HG02623 (cell line): ENCODE results near the gene TM4SF1.
"Not testable (repeated sequence)": the region's sequence is repeated elsewhere in the genome, so short reads cannot be mapped to it uniquely, and the experiment has no call there.

Experiments used
- ATAC-seq: cut with Tn5 transposase; IDR thresholded peaks from one replicate; pipeline ENCODE4 v1.9.1; 2021; ENCODE audit warnings: moderate library complexity; ENCODE audit not compliant: unreplicated experiment

TM4SF1 gene

DNA sequence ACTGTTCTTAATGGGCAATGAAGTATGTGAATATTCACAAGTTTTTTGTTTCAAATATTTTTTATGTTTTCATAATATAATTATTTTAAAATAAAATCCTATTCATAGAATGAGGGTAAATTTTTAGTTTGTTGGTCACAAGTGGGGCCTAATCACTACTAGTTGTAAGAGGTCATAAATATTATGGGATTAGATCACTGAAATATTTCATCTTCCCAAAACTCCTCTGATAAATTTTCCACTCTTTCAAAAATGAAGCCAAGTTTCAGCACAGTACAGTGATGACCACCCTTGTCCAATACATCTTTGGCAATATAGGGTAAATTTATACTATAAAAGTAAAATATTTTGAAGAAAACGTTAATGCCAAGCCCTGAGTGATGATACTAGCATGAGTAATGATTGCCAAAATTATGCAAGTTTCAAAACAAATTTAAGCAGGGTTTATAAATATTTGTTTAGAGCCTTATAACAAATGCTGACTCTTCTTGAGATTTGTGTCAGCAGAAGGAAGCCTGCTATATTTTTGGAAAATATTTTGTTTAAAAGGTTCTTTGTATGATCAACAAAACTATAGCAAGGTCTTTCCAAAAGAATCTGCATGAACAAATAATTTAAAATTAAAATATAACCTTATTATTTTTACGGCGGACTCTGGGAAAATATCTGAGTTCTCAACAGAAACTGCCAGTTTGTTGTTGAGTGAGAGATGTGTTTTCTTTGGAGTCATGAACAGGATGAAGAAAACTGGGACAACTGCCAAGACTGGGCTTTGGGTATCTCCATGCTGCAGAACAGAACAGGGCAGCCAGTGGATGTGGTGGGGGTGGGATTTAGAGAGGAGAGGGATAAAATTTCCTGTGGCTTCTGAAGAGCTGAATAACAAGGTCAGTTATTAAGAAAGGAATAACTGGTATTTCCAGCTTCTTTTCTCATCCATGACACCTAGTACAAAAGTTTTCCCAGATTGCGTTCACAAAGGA is 17.9 kb upstream of the TM4SF1 start:
- no peak for ATAC-seq

DNA sequence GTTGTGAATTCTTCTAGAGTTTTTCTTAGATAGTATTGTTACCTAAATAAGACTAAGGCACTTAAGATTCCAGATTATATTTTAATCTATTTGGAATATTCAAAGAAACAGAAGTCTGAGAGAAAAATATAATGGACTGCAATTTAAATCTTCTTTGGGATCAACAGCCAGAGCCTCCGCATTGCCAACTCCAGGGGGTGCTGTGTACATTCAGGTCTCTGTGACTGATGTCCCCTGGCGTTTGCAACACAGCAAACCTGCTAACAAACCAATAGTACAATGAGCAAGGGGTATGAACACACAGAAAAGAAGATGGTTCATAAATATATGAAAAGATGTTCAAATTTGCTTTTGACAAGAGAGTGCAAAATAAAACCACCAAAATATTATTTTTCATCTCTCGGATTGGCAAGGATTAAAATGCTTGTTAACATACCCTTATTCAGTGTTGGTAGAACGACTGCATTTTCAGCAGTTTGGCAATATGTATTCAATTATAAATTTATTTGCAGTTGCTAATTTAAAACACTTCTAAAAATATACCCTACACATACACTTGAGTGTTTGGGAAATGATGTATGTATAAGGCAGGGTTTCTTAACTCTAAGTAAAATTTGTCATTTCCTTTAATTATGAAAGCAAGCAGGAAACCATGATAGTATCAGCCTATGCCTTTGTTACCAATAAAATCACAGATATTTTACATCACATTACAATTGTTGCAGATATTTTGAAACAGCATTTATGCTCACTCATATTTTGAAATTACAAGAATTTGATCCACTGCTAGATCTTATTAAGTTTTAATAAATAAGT is 16.1 kb upstream of the TM4SF1 start:
- ATAC-seq: peak; percentile 72

DNA sequence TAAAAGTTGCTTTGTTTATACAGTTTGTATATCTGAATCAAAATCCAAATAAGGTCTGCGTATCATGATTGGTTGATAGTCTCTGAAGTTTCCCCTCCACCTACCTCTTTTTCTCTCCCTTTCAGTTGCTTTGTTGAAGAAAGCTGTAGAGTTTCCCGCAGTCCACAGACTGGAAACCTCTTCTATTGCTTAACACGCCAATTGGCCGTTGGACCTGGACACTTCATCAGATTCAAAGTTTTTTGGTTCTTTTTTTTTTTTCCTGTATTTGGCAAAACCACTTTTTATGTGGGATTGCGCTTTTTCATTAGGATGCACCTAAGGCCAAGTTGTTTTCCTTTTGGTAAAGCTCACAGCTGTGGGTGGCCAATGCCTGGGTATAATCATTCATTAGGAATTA is 14.5 kb upstream of the TM4SF1 start:
- no peak for ATAC-seq

DNA sequence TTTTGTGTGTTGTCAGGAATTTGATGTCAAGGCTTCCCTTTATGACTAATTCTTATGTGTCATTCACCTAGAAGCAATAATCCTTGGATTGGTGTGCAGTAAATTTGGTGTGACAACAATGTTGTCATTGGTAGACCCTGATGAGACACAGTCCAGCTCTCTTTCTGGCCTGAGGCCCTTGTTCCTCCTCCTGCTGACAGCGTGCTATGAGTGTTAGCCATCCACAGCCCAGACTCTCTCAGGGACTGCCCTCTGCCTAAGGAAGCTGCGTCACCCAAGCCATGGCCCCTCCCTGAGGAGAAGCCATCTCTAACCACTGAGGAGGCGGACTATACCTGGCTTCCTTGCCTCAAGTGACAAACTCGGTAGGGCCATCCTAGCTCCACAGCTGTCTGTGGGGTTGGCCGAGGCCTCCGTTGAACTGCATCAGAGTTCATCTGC is 13.3 kb upstream of the TM4SF1 start:
- ATAC-seq: no peak

DNA sequence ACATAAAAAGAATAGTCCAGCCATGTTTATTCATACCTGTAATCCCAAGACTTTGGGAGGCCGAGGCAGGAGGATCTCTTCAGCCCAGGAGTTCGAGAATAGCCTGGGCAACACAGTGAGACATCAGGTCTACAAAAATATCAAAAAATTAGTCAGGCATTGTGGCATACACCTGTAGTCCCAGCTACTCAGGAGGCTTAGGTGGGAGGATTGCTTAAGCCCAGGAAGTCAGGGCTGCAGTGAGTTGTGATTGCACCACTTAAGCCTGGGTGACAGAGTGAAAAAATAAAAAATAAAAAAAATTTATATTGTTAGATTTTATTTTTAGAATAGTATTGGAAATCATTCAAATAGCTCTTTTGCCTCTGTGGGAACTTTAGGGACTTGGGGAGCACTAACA is 12.8 kb upstream of the TM4SF1 start:
- ATAC-seq: no peak

DNA sequence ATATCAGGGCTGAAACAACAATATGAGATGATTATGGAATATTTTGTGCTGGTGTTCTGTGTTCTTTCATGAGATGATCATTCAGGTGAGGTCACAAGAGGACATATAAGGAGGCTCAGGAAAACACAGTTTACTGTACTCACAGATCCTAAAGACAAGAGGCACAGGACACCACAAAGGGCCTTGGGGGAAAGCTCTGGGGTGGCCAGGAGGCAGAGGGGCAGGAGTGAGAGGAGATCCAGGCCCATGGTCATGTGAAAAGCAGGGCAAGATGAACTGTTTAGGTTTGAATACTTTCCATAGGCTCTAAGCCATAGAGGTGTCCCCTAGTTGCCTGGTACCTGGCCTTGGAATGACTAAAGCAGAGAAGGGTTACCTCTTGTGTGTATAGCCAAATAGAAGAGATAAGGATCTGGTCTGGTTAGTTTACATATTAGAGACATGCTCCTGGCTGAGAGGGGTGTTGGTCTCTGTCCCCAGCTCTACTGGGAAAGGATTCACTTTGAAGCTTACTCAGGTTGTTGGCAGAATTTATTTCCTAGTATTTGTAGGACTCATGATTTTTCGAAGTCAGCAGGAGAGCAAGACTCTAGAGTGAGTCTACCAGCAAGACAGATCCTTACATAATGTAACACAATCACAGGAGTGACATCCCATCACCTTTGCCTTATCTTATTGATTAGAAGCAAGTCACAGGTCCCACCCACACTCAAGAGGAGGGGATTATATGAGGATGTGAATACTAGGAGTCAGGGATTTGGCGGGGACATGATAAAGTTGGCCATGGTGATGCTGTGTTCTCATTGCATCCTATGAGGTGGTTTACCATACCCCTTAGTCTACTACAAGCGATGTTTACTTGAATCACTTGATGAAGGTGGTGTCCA is 11.3 kb upstream of the TM4SF1 start:
- ATAC-seq: no peak

DNA sequence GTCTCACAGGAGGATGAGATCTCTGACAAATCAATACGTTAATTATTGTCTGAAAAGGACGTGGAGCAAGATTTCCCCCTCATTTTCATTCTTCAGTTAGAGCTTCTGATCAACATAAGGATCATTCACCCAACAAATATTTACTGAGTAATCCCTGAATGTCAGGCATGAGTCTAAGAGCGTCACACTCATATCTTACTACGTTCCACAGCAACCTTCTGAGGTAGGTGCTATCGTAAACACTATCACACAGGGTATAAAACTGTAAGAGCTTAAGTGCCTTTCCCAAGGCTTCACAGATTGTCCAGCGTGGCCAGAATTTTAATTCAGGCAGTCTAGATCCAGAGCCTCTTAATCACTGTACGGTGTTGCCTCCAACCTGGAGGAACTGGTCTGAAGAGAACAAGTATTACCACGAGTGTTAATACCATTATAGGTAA is 10.6 kb upstream of the TM4SF1 start:
- ATAC-seq: no peak

DNA sequence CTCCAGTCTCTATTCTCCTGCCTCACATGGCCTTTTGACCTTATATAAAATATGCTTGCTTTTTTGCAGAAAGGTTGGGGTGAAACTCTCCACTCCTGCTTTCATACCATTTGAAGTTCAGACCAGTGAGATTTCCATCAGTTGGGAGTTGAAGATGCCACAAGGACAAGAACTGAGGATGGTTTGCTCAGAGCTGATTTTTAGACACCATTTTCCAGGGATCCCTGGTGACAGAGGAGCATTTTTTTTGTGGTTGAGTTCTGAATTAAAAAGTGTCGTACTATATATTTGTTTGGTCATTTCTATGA is 8.8 kb upstream of the TM4SF1 start:
- no peak for ATAC-seq

DNA sequence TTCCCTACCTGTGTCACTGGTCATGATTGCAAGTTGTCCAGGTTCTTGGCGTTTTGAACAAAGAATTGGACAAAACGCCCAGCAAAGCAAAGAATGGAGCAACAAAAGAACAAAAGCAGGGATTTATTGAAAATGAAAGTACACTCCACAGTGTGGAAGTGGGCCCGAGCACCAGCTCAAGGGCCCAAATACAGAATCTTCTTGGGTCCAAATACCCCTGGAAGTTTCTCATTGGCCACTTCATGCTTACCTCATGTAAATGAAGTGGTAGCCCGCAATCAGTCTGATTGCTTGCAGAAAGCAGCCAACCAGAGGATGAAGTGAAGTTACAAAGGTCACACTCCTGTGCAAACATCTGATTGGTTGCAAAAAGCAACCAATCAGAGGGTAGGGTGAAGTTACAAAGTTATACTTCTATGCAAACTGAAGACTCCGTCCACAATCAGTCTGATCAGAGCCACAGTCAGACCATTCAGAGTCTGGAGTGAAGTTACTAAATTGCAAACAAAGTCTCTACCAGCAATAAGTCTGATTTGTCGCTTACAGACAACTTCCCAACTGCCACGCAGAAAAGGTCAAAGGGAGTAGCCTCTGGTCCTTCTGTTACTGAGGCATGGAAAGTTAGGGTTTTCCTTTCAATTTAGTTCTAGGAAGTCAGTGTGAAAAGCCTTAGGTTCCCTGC is 8.3 kb upstream of the TM4SF1 start:
- ATAC-seq: no peak

DNA sequence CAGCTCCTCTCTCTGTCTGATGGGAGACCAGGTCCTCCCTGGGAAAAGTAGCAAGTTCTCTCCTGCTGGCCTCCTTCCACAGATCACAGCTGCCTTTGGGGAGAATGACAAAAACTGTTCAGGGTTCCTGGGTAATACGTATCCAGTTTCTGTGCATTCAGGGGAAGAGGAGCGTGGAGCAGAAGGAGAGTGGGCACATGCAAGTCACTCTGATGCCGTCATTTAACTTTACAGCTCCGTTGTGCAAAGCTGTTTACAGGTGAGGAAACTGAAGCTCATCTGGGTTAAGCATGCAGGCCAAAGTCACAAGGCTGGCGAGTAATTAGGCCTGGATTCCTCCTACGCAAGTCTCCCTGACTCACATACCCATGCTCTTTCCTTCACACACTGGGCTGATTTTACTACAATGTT is 7.5 kb upstream of the TM4SF1 start:
- no peak for ATAC-seq

DNA sequence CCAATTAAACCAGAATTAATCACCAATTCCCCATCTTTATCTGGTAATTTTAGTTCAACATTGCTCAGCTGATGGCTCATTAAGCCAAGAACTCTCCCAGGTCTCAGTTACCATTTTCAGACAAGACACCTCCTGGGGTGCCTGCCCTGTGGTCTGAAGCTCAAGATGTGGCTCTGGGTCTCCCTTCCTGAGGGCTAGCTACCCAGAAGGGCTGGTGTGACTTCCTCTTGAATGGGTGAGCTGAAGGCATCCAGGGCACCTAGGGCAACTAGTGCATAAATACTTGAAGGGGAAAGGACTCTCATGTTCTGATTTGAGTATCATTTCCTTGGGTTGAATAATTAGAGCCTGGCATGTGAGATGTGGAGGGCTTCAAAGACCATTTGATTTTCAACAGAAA is 6.7 kb upstream of the TM4SF1 start:
- ATAC-seq: no peak

DNA sequence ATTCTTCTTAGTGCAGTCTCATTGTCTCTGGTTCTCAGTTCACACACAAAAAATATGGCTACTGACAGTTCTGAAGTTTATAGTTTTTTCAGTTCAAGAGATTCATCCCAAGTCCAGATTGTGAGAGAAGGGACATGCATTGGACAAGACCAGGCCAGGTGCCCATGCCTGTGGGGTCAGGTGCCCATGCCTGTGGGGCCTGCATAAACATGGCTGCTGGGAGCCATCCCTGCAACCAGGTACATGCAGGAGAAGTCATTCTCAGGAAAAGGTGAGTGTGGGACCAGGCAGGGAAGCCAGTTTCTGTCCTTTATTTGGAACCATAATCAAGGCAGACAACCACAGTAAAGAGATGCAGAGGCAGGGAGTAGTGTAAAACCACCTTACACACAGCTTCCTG is 6.3 kb upstream of the TM4SF1 start:
- ATAC-seq: no peak

DNA sequence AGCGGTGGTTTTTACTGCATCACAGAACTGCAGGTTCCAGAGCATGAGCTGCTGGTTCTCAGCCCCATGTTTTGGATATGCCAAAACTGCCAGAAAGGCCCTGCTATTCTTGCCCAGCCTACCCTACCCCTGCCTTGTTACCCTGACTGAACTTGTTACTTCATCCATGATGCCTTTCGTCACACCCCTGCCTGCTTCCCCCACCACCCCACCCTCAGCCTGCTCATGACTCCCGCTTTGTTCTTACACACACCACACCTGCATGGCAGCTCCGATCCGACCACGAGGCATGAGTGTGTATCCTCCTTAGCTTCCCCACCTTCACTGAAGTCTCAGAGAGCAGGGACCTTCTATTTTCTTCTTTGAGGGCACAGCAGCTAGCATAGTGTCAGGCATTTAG is 5.1 kb upstream of the TM4SF1 start:
- ATAC-seq: no peak

DNA sequence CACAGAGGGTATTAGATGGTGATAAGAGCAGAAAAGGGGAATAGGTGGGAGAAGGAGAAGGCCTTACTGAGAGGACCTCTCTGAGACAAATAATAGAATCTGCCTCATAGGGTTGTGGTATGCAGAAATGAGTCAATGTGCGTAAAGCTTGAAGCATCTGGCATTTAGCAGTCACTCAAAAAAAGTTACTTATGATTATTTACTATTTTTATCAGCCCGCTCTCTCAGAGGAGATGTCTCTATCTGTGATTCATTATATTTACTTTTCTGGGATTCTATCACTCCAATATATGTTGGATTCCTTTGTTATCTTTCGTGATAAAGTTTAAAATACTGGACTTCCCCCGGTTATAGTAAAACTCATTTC is 4.6 kb upstream of the TM4SF1 start:
- peak; percentile 47 for ATAC-seq

DNA sequence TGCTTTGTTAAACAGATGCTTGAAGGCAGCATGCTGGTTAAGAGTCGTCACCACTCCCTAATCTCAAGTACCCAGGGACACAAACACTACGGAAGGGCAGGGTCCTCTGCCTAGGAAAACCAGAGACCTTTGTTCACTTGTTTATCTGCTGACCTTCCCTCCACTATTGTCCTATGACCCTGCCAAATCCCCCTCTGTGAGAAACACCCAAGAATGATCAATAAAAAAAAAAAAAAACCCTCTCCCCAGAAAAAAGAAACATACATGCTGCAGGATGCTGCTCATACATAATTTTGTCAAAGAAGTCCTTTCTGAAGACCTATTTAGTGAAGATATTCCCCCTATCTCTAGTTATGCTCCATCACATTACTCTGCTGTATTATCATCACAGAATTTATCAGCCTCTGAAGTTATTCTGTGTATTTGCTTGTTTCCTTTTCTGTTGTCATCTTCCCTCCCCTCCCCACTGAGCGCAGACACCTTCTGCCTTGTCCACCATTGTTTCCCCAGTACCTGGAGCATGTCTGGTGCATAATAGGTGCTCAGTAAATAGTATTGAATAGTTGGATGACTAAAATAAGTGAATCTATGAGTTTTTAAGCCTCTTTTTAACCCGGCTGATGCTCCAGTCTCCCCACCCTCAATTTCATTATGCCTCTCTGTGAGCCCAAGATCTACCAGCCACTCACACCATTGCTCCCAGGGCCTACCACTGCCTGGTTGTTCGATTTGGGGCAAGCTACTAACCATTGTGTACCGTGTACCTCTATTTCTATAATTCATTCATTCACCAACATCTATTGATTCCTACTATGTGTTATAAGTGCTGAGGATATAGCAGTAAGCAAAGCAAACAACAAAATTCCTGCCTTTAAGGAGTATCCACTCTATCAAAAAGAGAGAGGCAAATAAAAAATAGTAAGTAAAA is 4.0 kb upstream of the TM4SF1 start:
- ATAC-seq: no peak

DNA sequence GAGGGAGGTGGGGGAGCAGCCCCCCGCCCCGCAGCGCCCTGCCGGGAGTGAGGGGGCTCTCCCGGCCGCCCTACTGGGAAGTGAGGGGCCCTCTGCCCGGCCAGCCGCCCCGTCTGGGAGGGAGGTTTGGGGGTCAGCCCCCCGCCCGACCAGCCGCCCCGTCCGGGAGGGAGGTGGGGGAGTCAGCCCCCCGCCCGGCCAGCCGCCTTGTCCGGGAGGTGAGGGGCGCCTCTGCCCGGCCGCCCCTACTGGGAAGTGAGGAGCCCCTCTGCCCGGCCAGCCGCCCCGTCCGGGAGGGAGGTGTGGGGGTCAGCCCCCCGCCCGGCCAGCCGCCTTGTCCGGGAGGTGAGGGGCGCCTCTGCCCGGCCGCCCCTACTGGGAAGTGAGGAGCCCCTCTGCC is 2.8 kb upstream of the TM4SF1 start:
- ATAC-seq: not testable (repeated sequence)

DNA sequence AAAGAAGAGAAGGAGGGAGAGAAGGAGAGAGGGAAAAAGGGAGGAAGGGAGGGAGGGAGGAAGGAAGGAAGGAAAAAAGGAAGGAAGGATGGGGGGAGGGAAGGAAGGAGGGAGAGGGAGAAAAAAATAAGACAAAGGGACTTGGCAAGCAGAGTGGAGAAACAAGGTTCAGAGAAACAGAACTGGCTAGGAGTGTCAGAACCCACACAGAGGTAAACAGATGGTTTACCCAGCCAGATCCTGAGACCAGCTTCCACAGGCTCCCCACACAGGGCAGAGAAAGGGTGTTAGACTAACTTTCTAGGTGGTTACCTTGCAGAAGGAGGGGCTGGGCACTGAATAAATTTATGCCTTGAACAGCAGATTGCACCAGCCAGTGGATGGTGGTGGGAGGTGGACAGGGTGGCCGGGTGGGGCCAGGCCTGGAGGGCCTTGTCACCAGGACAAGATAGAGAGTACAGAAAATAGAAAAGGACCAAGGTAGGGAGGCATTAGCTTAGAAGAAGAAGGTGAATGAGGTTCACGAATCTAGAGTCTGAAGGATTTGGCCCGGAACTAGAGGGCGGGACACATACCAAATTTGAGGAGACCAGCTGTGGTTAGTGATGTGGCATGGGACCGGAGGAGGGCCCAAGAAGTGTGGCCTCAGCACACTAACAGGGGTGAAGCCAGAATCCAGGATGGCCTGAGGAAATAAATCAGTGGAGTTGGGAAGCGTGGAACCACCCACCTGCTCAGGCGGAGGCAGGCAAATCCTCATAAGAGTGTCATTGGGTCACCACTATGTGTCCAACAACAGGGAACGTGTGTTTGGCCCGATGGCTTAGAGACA is 1.2 kb upstream of the TM4SF1 start:
- no peak for ATAC-seq

DNA sequence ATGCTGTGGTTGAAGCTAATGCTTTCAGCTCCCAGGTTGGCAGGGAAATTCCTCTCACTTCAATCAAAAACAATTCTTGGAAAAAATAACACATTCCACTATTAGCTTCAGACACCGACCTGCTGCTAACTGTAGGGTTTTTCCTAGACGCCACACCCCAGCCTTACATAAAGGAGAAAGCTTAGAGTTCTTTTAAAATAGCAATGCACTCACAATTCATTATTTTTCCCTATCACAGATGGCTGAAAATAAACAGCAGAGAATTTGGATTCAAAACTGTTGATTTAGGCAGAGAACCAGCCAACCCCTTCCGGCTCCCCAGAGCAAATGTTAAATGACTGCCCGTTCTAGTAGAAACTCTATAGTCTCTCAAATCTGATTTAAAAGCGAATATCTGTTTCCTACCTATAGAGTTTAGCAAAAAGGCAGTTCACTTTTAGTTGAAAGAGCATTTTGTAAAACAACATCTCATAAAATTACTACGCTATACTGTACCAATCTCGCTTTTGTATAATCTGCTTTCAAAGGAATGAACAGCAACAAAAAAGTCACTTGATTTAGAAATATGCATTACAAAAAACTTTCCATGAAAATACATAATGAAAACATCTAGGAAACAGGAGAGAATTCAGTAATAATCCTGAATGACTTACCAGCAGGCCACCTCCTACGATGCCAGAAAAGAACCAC is 586 bp downstream of the TM4SF1 start:
- no peak for ATAC-seq
